Activated naive CD8-positive, alpha-beta T cell treated with anti-CD3 and anti-CD28 coated beads, Interleukin-2, amount 50 U/mL, for 24 hours (primary cell): ENCODE results near the gene MKI67.

ENCODE experiments used
- ATAC-seq: fragments of 150-1000 bp; cut with Tn5 transposase; one replicate; pipeline ENCODE4 v1.10.0; 2021
- DNase-seq: peaks from one replicate; pipeline ENCODE4 v3.0.0; 2021
- H3K27ac Mint-ChIP-seq: one replicate; pipeline ENCODE4 v1.8.0; 2021; ENCODE audit warnings: mild to moderate bottlenecking, mixed read lengths
- H3K27me3 Mint-ChIP-seq: one replicate; pipeline ENCODE4 v1.8.0; 2021; ENCODE audit warnings: mixed read lengths
- H3K36me3 Mint-ChIP-seq: one replicate; pipeline ENCODE4 v1.8.0; 2021; ENCODE audit warnings: low read depth, mixed read lengths
- H3K4me1 Mint-ChIP-seq: one replicate; pipeline ENCODE4 v1.8.0; 2021; ENCODE audit warnings: mixed read lengths
- H3K4me3 Mint-ChIP-seq: one replicate; pipeline ENCODE4 v1.8.0; 2021; ENCODE audit warnings: mild to moderate bottlenecking, moderate library complexity, mixed read lengths
- H3K9me3 Mint-ChIP-seq: one replicate; pipeline ENCODE4 v1.8.0; 2021; ENCODE audit warnings: mixed read lengths

MKI67 gene

GRCh38 chr10:128064108-128064969, 61.9 kb downstream of the MKI67 start:
- ATAC-seq: peak; percentile 87
- peaks cover 75% of the 10 kb centered on the region for H3K4me1 Mint-ChIP-seq
- peaks cover 4% of the 10 kb centered on the region for H3K9me3 Mint-ChIP-seq
- no peaks in the 10 kb centered on the region for H3K27me3 Mint-ChIP-seq
- H3K4me3 Mint-ChIP-seq: peak overlapping the region; percentile 80
- H3K27ac Mint-ChIP-seq: peak overlapping the region; percentile 99
- peaks cover 65% of the 10 kb centered on the region for H3K36me3 Mint-ChIP-seq
- DNase-seq: peak; percentile 79

DNA sequence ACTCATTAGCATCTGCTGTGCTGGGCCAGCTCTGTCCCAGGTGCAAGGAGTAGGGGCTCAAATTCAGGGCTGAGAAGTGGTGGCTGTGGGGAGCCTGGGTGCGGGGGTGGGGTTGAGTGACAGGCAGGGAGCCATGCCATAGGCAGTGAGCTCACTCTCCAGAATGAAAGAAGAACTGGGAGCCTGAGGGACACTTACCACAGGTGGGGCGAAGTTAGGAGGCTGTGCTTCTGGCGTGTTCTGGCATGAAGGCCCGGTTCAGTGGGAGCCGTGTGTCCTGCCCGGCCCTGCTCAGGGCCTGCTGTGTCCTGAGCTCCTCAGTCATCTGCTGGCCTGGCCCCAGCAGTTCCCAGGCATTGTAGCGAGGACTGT, 62.5 kb downstream of the MKI67 start:
- peak overlapping the region; percentile 80 for H3K4me3 Mint-ChIP-seq
- no peaks in the 10 kb centered on the region for H3K27me3 Mint-ChIP-seq
- DNase-seq (peak; percentile 66), ATAC-seq (peak; percentile 5)
- H3K4me1 Mint-ChIP-seq: peaks cover 79% of the 10 kb centered on the region
- H3K27ac Mint-ChIP-seq: peak overlapping the region; percentile 99
- peaks cover 62% of the 10 kb centered on the region for H3K36me3 Mint-ChIP-seq
- peaks cover 4% of the 10 kb centered on the region for H3K9me3 Mint-ChIP-seq

GRCh38 chr10:128062881-128063563, 63.2 kb downstream of the MKI67 start:
- H3K36me3 Mint-ChIP-seq: peaks cover 67% of the 10 kb centered on the region
- peak overlapping the region; percentile 80 for H3K4me3 Mint-ChIP-seq
- peak overlapping the region; percentile 99 for H3K27ac Mint-ChIP-seq
- peak; percentile 57 for DNase-seq
- peaks cover 4% of the 10 kb centered on the region for H3K9me3 Mint-ChIP-seq
- no peaks in the 10 kb centered on the region for H3K27me3 Mint-ChIP-seq
- peaks cover 84% of the 10 kb centered on the region for H3K4me1 Mint-ChIP-seq
- no peak for ATAC-seq

GRCh38 chr10:128062331-128062880, 63.8 kb downstream of the MKI67 start:
- Mint-ChIP-seq H3K36me3 (peaks cover 69% of the 10 kb centered on the region), H3K9me3 (peaks cover 4% of the 10 kb centered on the region), H3K27me3 (no peaks in the 10 kb centered on the region), H3K27ac (peak overlapping the region; percentile 99), H3K4me3 (peak overlapping the region; percentile 80), H3K4me1 (peaks cover 88% of the 10 kb centered on the region)
- DNase-seq: peak; percentile 33
- ATAC-seq: no peak

- Mint-ChIP-seq H3K27me3 (no peaks in the 10 kb centered on the region), H3K4me1 (peaks cover 80% of the 10 kb centered on the region), H3K36me3 (peaks cover 63% of the 10 kb centered on the region), H3K27ac (peak overlapping the region; percentile 99), H3K4me3 (peak overlapping the region; percentile 80), H3K9me3 (no peaks in the 10 kb centered on the region)
- ATAC-seq: no peak
- DNase-seq: no peak
Observed at GRCh38 chr10:128061306-128062300, 64.6 kb downstream of the MKI67 start.

DNA sequence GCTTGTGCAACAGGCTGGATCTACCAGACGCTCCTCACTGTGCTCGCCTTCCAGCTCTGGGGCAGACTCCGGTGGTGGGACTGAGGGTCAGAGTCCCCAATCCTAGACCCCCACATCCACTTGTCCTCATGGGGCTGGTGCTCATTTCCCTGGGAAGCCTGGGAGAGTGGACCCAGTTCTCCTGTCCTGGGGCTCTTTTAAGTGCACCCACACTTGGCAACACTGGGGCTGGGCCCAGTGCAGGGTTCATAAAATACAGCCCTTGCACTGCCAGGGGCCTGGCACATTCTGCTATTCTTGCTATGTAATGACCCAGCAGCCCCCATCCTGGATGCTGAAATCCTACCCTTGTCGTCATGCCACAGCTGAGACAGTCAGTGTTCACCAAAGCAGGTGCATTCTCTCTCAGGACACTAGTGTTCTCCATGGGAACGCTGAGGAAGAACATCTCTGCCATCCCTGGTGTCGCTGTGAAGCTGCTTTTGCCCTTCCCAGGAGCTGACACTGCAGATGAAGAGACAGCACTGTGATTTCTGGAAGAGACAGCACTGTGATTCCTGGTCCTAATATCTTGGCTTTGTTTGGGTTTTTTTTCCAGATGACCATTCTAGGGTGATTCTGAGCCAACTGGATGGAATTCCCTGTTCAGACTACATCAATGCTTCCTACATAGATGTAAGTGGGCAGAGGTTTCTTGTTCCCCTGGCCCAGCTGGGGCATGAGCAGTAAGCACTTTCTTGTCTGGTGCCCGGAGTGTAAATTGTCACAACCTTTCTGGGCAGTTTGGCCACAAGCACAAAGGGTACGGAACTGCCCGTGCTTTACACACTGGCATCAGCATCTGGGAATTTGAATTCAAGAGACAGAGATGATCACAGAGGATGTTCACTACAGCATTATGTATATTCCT, 65.6 kb downstream of the MKI67 start:
- Mint-ChIP-seq H3K9me3 (no peaks in the 10 kb centered on the region), H3K27me3 (no peaks in the 10 kb centered on the region), H3K27ac (peak overlapping the region; percentile 87), H3K4me1 (peaks cover 70% of the 10 kb centered on the region), H3K36me3 (peaks cover 61% of the 10 kb centered on the region), H3K4me3 (no peak overlapping the region)
- ATAC-seq (no peak), DNase-seq (no peak)

- ATAC-seq: no peak
- no peak overlapping the region for H3K4me3 Mint-ChIP-seq
- peaks cover 62% of the 10 kb centered on the region for H3K36me3 Mint-ChIP-seq
- no peaks in the 10 kb centered on the region for H3K9me3 Mint-ChIP-seq
- no peaks in the 10 kb centered on the region for H3K27me3 Mint-ChIP-seq
- H3K27ac Mint-ChIP-seq: peak overlapping the region; percentile 87
- H3K4me1 Mint-ChIP-seq: peaks cover 64% of the 10 kb centered on the region
- no peak for DNase-seq
Observed at GRCh38 chr10:128059982-128060293, 66.3 kb downstream of the MKI67 start.

GRCh38 chr10:128059266-128059981, 66.8 kb downstream of the MKI67 start:
- H3K4me3 Mint-ChIP-seq: no peak overlapping the region
- H3K27ac Mint-ChIP-seq: peak overlapping the region; percentile 87
- no peaks in the 10 kb centered on the region for H3K9me3 Mint-ChIP-seq
- no peaks in the 10 kb centered on the region for H3K27me3 Mint-ChIP-seq
- ATAC-seq (no peak), DNase-seq (no peak)
- H3K4me1 Mint-ChIP-seq: peaks cover 58% of the 10 kb centered on the region
- peaks cover 63% of the 10 kb centered on the region for H3K36me3 Mint-ChIP-seq

DNA sequence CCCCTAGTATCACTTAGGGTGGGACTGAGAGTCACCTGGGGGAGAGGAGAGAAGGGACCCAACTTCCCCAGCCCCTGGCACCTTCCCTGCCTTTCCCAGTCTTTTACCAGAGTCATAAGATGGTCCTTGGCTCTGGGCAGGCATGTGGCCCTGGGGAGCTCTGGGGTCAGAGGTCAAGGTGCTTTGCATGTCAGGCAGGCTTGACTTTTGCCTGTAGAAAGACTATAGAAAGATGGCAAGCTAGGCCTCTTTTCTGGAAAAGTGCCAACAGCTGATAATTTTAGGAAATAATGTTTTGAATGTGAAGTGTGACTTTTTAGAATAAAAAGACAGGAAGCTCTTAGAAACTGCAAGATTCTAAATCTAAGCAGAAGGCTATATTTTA, 67.5 kb downstream of the MKI67 start:
- Mint-ChIP-seq H3K4me3 (no peak overlapping the region), H3K36me3 (peaks cover 59% of the 10 kb centered on the region), H3K27me3 (no peaks in the 10 kb centered on the region), H3K27ac (no peak overlapping the region), H3K9me3 (no peaks in the 10 kb centered on the region), H3K4me1 (peaks cover 52% of the 10 kb centered on the region)
- DNase-seq (no peak), ATAC-seq (no peak)

DNA sequence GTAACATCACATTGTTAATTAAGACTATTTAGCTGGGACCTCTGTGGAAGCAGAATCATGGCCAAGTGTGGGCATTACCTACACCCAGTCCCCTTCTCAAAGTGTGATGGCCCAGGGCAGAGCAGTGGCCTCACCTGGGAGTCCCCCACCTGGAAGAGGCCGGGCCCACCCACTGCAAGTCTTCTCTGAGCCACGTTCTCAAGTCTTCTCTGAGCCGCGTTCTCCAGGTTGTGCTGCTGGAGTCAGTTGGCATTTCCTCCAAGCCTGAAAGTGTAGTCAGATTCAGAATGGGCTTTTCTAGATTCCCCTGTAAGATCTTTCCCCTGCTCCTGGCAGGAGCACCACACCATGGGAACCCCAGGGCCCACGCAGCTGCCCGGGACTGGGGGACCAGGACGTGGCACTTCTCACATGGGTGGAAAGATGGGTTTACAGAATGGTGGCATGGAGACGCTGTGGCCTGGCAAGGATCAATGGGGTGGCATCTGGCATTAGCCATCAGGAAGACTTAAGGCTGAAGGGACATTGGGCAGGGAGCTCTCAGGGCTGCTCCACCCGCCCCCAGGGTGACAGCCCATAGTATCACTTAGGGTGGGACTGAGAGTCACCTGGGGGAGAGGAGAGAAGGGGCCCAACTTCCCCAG, 68.0 kb downstream of the MKI67 start:
- DNase-seq (no peak), ATAC-seq (no peak)
- H3K36me3 Mint-ChIP-seq: peaks cover 53% of the 10 kb centered on the region
- no peak overlapping the region for H3K4me3 Mint-ChIP-seq
- no peak overlapping the region for H3K27ac Mint-ChIP-seq
- H3K27me3 Mint-ChIP-seq: no peaks in the 10 kb centered on the region
- H3K4me1 Mint-ChIP-seq: peaks cover 46% of the 10 kb centered on the region
- no peaks in the 10 kb centered on the region for H3K9me3 Mint-ChIP-seq

- Mint-ChIP-seq H3K27ac (no peak overlapping the region), H3K4me1 (peaks cover 40% of the 10 kb centered on the region), H3K27me3 (no peaks in the 10 kb centered on the region), H3K36me3 (peaks cover 56% of the 10 kb centered on the region), H3K9me3 (no peaks in the 10 kb centered on the region), H3K4me3 (no peak overlapping the region)
- DNase-seq (no peak), ATAC-seq (no peak)
Observed at GRCh38 chr10:128056303-128057050, 69.7 kb downstream of the MKI67 start.
